GM15510 (cell line): ENCODE data around the gene ZBTB40.

ENCODE experiments used
- POLR2A ChIP-seq: IDR thresholded peaks from 3 replicates; pipeline ENCODE4 v1.6.1; 2011; ENCODE audit warnings: borderline replicate concordance; ENCODE audit not compliant: insufficient read length; ENCODE audit errors: extremely low read depth

The ZBTB40 gene

DNA sequence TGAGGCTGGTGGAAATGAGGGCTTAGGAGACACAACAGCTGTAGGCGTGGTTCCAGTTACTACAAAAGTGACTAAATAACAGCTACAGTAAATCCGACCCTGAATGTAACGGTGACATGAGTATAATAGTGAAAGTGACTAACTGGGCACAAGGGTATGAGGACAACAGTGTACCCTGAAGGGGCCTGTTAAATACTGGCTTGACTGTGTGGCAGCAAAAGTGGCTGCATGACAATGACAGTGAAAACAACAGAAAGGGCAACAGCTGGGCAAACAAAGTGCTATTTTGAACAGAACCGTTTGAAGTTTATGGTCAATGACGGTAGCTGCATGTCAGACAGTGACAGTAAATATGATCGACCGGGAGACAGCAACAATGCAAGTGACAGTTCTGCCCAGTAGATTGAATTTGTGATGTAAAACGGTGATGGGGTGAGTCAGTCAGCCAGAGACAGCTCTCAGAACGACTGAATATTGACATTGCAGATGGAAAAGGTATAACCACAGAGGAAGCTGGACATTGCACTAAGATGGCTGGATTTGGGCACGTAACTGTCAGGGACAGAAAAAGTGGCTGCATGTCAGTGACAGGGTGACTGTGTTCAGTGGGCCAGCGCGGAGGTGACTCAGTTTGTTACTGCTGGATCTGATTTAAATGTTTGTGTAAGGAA is 1.2 kb upstream of the ZBTB40 start:
- no peak for TF ChIP-seq POLR2A

DNA sequence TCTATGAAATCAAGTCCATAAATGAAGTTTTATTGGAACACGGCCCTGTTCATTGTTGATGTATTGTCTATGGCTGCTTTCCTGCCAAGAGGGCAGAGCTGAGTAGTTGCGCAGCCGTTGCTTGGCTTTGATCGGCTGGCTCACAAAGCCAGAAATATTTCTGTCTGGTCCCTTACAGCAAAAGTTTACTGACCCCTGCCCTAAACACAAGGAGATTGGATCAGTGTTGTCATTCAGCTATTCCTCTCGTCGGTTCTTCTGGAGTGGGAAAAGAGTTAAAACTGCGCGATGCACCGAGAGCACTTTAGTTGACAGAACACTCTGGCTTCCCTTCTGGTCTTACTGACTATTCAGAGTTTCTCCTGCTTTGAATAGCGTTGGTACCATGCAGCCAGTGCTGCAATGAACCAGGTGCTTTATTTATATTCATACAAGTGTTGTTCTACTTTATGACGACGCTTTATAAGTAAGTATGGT is 868 bp downstream of the ZBTB40 start:
- no peak for TF ChIP-seq POLR2A

DNA sequence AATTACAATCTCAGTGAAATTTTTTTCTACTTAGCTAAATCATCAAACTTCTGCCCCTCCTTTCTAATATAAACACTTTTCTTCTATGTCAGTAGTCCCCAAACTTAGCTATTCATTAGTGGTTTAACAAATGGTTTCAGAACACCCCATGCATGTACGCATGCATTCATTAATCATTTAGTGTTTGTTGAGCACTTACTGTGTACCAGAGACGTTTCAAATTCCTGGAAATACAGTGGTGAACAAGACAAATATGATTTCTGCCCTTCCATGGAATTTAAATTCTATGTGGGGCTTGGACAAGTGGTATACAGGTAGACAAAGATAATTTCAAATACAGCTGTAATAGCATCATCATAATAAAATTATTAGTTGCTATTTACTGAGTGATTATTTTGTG is 1.5 kb downstream of the ZBTB40 start:
- no peak for TF ChIP-seq POLR2A

DNA sequence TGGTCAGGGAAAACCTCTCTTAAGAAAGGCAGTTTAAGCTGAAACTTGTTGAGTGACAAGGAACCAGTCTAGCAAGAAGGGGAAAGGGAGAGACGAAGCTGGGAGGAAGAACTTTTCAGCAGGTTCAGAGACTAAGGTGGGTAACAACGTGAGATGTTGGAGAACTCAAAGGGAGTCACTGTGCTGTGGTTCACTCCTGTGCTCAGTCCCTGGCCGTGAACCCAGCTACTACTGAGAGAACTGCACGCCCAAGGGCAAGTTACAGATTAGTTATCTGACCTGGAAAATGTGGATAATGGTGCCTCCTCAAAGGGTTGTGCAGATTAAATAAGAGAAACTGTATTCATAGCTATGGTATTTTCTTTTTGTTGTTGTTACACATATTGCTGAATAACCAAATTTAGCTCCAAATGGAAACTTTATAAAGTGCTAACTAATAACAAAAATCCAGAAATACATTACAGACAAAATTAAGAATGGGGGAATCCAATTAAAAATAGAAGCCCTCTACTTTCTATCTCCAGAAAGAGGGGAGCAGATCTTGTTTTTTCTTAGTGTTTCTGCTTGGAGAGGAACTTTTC is 2.9 kb downstream of the ZBTB40 start:
- TF ChIP-seq POLR2A: no peak

DNA sequence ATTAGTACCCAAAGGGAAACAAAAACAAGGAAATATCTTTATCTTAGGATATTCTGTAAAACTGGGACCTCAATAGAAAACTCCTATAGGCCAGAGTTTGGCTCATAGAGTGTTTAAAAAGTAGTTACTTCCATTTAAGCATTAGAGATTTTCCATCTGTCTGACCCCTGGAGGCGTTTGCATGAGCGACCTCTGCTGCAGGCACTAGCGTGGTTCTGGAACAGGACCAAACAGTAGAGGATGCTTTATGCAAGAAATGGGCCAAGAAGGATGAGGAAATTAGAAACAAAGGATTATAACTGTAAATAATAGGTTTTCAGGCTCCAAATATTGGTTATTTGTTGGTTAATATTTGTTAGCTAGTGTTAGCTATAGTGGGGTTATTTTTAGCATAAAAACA is 5.7 kb downstream of the ZBTB40 start:
- TF ChIP-seq POLR2A: no peak

DNA sequence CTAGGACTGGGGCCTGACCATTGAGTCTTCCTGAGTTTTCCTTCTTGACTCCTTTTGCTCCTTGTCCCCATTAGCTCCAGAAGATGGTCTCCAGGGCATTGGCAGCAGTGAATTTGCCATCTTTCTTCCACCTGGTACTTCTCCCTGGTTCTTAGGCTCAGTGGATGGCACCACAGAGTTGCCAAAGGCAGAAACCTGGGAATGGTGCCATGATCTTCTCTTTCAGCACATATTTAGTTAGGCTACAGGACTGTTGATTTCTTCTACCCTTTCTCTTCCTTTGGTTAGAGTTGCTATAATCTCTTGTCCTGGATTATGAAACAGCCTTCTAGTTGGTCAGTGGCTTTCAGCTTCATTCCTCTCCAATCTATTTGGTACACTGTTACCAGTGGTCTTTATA is 6.2 kb downstream of the ZBTB40 start:
- no peak for TF ChIP-seq POLR2A

DNA sequence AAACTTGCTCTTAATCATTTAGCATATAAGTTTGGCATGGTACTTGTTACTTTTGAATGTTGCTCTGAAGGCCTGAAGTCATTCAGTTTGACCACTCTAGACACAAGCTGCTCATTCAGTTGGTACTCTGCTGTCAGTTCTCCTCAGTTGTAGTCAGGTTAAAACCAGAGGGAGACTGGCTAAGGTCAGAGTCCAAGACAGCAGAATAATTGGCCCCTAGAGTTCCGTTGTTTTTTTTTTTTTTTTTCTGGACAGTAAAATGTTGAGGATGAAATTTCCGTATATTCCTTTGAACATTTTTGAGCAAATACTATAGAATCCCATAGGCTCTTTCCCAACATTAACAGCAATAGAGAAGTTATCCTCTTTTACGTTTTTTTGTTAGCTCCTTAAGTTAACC is 9.4 kb downstream of the ZBTB40 start:
- no peak for TF ChIP-seq POLR2A

DNA sequence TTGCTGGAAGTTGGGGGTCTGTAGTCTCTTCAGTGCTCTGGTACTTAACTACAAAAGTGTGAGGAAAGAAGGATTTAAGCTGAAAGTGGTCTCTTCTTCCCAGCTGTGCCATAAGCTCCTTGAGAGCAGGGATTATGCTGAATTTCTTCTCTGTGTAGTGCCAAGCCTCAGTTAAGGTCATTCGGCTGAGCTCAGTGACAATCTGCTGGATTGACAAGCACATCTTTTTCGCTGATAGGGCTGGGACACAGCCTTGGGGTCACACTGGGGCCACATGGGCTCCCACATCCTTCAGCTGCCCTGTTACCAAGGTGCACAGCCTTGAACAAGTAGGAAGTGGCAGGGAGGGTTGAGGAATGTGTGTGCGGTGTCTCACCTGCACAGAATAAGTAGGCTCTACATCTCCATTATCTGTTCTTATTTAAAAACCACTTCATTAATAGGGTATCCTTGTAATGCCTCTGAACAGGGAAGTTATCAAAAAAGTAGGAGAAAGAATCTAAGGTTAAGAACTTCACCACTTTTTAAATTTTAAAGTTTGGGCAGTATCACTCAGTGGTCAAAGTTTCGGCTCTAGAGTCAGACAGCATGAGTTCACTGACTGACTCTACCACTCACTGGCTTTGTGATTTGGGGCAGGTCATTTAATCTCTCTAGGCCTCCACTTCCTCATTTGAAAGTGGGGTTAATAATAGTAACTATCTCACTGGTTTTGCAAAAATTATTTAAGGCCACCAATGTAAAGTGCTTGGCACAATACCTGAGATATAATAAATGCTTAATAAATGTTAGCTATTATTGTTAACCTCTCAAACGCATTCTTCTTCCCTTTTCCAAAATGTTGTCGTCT is 10.3 kb downstream of the ZBTB40 start:
- no peak for TF ChIP-seq POLR2A

DNA sequence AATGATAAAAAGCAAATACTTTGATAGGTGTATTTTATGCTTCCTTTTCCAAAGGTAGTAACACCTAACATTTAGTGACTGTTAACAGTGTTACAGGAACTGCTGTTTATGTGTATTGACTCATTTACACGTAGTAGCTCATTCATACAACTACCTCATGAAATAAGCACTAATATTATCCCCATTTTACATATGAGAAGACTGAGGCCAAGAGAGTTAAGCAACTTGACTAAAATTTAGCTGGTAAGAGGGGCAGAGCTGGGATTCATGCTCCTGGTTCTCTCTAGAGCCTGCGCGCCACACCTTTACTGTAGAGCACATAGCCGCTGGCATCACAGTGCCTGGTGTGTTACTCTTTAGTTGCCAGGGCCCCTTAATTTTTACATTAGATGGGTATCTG is 11.3 kb downstream of the ZBTB40 start:
- no peak for TF ChIP-seq POLR2A

DNA sequence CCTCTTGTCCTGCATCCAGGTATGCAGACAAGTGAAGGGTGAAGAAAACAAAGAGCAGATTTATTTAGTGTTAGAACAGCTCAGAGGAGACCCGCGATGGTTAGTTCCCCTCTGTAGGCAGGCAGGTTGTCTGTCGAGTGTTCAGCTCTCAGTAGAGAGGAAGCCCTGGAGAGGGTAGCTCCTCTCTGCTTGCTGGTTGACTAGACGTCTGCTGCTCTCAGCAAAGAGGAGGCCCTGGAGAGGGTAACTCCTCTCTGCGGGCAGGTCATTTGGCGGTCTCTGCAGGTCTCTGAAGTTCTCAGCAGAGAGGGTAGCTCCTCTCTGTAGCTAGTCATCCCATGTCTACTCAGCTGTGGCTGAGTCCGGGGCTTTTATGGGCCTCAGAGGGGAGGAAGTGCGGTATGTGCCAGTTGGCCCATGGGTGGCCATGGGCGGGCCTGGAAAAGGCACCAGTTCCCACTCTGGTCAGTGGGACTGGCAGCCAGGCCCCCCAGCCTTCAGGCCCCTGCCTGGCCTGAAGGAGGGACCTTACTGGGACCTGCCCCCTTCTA is 13.4 kb downstream of the ZBTB40 start:
- no peak for TF ChIP-seq POLR2A

DNA sequence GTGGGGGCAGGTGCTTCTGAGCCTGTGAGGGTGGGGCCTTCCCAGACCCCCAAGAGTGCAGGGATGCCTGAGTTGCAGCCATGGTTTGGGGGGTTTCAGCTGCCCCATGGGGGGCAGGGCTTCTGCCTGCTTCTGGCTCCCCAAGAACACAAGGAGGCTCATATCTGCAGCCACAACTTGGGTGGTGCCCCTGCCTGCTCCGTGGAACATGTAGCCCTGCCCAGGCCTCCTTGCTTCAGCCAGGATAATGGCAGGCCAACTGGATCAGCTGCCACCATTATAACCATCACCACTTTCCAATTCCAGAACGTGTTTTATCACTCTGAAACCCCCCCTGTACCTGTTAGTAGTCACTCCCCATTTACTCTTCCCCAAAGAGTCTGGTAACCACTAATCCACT is 14.0 kb downstream of the ZBTB40 start:
- TF ChIP-seq POLR2A: no peak

DNA sequence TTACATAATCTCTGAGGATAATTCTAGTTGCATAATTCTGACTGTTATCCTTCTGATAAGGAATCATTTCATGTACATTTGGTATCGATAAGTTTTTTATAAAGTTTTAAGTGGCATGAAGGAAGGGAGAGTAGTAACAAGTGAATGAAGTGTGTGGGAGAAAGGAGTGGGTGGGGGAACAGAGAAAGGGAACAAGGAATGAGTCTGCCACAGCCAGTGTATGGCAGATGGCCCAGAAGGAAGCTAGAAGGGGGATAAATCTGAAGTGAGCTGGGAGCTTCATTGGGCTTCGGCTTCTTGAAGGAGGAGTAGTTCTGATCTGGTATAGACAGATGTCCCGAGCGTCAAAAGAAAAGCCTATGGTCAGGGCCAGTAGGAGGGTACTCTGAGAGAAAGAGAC is 18.6 kb downstream of the ZBTB40 start:
- TF ChIP-seq POLR2A: no peak

DNA sequence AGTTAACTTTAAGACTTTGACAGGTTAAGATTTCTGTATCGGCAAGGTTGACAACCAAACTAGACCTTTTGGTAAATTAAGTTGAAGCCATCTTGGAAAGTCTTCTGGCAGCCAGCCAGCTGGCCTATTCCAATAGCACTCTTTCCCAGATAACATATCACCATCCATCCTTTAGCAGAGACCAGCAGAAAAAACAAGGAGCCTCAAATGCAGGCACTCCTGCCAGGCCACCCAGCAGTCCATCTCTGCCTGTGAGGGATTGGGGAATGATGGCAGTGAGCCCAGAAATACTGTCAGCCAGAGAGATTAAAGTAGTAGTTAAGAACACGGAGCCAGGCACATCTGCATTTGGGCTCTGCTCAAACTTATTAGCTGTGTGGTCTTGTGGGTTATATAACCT is 19.4 kb downstream of the ZBTB40 start:
- no peak for TF ChIP-seq POLR2A

DNA sequence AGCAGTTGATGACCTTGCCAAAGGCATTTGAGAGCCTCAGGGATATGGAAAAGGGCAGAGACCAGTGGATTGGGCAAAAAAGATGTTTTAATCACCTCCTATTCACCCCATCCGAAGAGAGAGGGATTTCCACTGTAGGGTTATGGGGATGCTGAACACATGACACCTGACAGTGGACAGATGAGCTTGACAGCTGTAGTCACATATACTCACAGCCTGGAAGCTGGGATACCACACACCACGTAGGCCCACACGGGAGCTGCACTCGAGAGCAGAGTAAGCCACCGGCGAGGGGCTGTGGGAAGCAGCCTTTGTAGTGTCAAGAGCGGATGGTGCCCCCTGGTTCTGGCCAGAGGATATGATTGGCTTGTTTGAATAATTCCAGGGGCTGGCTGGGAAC is 20.0 kb downstream of the ZBTB40 start:
- no peak for TF ChIP-seq POLR2A

DNA sequence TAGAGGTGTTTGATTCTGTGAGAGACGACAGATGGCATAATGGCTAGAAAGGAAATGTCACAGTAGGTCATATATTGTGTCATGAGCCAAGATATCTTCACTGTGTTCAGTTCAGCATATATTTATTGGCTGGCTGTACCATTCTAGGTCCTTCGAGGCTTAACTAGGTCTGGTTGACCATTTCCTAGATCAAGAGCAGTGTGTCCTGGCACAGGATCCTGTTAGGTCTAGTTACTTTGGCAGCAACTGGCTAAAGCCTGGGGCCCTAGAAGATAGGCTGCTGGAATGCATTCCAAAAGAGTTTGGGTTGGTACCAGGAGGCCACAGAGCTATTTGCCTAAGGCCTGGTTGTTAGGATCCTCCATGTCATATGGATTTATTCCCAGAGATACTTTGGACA is 20.9 kb downstream of the ZBTB40 start:
- TF ChIP-seq POLR2A: no peak
